AG04450 (cell line): Measurements from ENCODE around the gene PDE3A. TPM values are rescaled to one million over a fixed set of nuclear protein-coding genes. Genes with fewer than 3 reads are reported as not detected.

ENCODE experiments used
- CTCF ChIA-PET: fragments of 300-600, 350-600 bp; formaldehyde crosslinking; extraction: SDS; loops from one replicate; lab custom pipeline; 2022; ENCODE audit warnings: antibody characterized with exemption, inconsistent platforms; lab: Charles Lee
- POLR2A ChIA-PET: fragments of 350-600 bp; formaldehyde crosslinking; extraction: SDS; loops from one replicate; lab custom pipeline; 2021; ENCODE audit warnings: antibody characterized with exemption, inconsistent platforms; lab: Yijun Ruan, JAX
- DNase-seq: peaks from one replicate; pipeline ENCODE4 v3.0.0-alpha.2; 2011; ENCODE audit warnings: low read depth, low spot score
- H3K27ac ChIP-seq: one replicate; pipeline ENCODE4 v1.5.1; 2012; ENCODE audit warnings: low read depth, low read length, control low read depth
- H3K27me3 ChIP-seq: one replicate; pipeline ENCODE4 v1.6.0; 2012; ENCODE audit warnings: low read length; ENCODE audit not compliant: control insufficient read depth, insufficient read depth
- H3K4me3 ChIP-seq: 2 replicates; pipeline ENCODE4 v1.5.1; 2011; ENCODE audit warnings: mild to moderate bottlenecking, low read depth, low read length, control low read depth
- H3K9me3 ChIP-seq: 2 replicates; pipeline ENCODE4 v1.5.1; 2012; ENCODE audit warnings: low read length; ENCODE audit not compliant: control insufficient read depth, insufficient read depth
- polyA plus RNA-seq: library from polyadenylated mRNA; depleted of rRNA; stranded (reverse); fragments of >200 nt; gene quantifications from 2 replicates; pipeline ENCODE4 v1.2.3, GENCODE V29; 2011
- TF ChIP-seq, protein P1 (sequence below): IDR thresholded peaks from 2 replicates; pipeline ENCODE4 v1.5.1; 2011; ENCODE audit warnings: low read depth, low read length, control low read depth, inconsistent platforms

Gene PDE3A
- polyA plus RNA-seq, 1 experiment: 0.10 TPM

DNA sequence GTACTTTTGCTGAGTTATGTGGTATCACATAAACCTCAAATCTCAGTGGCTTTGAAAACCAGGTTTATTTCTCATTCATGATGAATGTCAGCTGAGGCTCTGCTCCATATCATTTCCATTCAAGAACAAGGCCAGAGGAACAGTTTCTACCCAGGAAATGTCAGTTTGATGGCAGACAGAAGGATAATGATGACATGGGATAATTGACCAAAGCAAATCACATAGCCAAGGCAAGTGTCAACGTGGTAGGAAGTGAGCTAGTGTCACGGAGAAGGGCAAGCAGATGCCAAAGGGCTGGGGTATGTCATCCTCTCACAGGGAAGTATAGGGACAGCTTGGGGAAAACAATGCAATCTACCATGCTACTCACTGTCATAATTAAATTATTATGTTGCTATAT lies 12.3 kb upstream of the PDE3A start:
- DNase-seq: no peak
- no peak overlapping the region for H3K27ac ChIP-seq
- H3K27me3 ChIP-seq: no peaks in the 10 kb centered on the region
- CTCF ChIA-PET: no interaction called here
- no peak overlapping the region for H3K4me3 ChIP-seq
- POLR2A ChIA-PET: no interaction called here
- H3K9me3 ChIP-seq: no peaks in the 10 kb centered on the region; the same call in 1 of the 2 replicates
- TF ChIP-seq, protein P1, sequence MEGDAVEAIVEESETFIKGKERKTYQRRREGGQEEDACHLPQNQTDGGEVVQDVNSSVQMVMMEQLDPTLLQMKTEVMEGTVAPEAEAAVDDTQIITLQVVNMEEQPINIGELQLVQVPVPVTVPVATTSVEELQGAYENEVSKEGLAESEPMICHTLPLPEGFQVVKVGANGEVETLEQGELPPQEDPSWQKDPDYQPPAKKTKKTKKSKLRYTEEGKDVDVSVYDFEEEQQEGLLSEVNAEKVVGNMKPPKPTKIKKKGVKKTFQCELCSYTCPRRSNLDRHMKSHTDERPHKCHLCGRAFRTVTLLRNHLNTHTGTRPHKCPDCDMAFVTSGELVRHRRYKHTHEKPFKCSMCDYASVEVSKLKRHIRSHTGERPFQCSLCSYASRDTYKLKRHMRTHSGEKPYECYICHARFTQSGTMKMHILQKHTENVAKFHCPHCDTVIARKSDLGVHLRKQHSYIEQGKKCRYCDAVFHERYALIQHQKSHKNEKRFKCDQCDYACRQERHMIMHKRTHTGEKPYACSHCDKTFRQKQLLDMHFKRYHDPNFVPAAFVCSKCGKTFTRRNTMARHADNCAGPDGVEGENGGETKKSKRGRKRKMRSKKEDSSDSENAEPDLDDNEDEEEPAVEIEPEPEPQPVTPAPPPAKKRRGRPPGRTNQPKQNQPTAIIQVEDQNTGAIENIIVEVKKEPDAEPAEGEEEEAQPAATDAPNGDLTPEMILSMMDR: no peak

DNA sequence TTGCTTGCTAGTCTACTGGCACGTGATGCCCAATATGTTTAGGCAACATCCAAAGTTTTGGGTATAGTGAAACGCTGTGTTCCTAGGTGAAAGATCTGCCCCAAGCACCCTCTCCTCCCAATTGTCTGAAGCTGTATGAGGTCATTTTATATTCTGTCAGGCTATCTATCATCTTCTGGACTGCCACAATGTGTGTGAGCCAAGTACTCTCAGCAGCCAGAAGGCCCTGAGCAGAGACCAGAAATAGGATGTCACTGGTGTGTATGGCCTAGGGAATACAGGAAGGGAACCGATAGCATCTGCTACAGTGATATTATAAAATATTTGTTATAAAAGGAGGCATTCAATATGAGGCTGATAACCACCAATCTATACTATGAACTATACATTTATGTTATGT lies 7.9 kb upstream of the PDE3A start:
- no peak overlapping the region for H3K4me3 ChIP-seq
- TF ChIP-seq, protein P1: no peak
- no peak overlapping the region for H3K27ac ChIP-seq
- ChIA-PET CTCF (no interaction called here), POLR2A (no interaction called here)
- H3K9me3 ChIP-seq: no peaks in the 10 kb centered on the region
- no peaks in the 10 kb centered on the region for H3K27me3 ChIP-seq
- DNase-seq: no peak

DNA sequence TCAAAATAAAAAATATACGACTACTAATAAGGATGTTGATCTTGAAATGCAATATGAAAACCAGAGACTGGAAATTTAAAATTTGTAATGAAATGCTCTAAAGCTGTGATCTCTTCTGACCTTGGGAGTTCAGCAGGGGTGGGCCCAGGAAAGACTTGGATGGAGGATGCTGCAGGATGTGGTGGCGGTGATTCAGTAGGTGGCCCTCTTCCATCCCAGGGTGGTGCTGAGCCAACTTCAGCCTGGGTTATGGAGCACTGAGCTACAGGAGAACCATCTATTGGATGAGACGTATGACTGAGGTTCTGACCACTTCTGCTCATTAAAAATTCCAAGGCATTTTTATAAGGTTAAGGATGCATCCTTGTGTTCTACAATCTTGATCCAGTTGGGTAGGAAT lies 6.9 kb upstream of the PDE3A start:
- POLR2A ChIA-PET: no interaction called here
- CTCF ChIA-PET: interaction anchor here (1.0 kb wide), 1 partner anchor 240 kb away, joined by 3 read pairs; no protein-coding TSS in a partner anchor
- DNase-seq: no peak
- no peaks in the 10 kb centered on the region for H3K9me3 ChIP-seq
- TF ChIP-seq, protein P1: no peak
- H3K4me3 ChIP-seq: no peak overlapping the region
- no peak overlapping the region for H3K27ac ChIP-seq
- H3K27me3 ChIP-seq: no peaks in the 10 kb centered on the region

DNA sequence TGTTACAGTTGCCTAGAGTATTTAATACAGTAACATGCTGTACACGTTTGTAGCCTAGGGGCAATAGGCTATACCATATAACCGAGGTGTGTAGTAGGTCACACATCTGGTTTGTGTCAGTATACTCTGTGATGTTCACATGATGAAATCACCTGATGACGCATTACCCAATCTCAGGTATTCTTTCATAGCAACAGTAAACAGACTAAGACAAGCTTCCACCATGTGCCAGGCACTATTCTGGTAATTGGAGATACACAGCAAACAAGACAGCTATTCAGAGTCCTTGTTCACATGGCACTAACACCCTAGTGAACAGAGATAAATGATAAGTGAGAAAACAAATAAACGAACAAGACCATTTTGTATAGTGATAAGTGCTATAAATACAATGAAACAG lies 3.8 kb upstream of the PDE3A start:
- ChIA-PET POLR2A (no interaction called here), CTCF (no interaction called here)
- no peaks in the 10 kb centered on the region for H3K27me3 ChIP-seq

DNA sequence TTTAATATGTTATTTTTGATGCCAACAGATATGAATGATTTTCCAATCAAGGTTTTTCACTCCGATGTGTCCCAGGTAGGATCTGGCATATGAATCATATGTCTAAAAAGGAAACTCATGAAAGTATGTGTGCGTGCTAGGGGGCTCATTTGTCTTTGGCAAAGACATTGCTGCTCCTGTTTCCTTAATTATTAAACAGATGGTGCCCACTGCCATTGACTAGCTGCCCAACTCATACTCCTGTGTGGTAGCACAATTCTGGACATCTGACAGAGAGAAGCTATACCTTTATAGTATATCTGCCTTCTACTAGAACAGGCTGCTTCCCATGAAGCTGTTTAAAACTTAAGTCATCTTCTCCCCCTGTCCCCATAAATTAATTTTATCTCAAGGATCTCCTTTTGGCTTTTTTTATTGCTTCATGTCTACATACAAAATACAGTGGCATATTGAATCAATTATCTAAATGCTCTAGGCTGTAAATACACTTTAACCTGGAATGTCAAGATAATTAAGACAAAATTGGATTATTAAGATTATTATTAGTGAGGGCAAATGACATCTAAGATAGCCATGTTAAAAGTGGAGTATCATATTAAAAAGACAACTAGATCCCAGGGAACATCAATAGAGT lies 1.4 kb upstream of the PDE3A start:
- TF ChIP-seq, protein P1: no peak
- H3K4me3 ChIP-seq: no peak overlapping the region
- peaks cover 15% of the 10 kb centered on the region for H3K27me3 ChIP-seq
- DNase-seq: no peak
- ChIA-PET CTCF (no interaction called here), POLR2A (no interaction called here)
- H3K9me3 ChIP-seq: no peaks in the 10 kb centered on the region
- no peak overlapping the region for H3K27ac ChIP-seq

More for the DNA sequence above, 3.8 kb upstream of the PDE3A start:
- no peak overlapping the region for H3K4me3 ChIP-seq
- TF ChIP-seq, protein P1: no peak
- DNase-seq: no peak
- no peaks in the 10 kb centered on the region for H3K9me3 ChIP-seq
- no peak overlapping the region for H3K27ac ChIP-seq
